Common myeloid progenitor, CD34-positive (primary cell): ENCODE measurements around the gene PRKAG2.

Experiments used
- CTCF ChIA-PET: fragments of 350-600 bp; sonication (Branson Sonifier 250); formaldehyde crosslinking; loops from one replicate; lab custom pipeline; 2021; ENCODE audit warnings: antibody characterized with exemption; lab: Charles Lee
- POLR2A ChIA-PET: fragments of 350-600 bp; sonication (Branson Sonifier 250); formaldehyde crosslinking; loops from one replicate; lab custom pipeline; 2021; ENCODE audit warnings: antibody characterized with exemption; lab: Charles Lee
- DNase-seq, 3 donors: peaks; one replicate each; pipeline versions ENCODE4 v3.0.0 to v3.0.0-alpha.2; 2013
- H3K27ac ChIP-seq, 2 experiments: 1 replicate in 1 of 2; 2 replicates in 1 of 2; pipeline ENCODE4 v1.7.0; 2013; ENCODE audit warnings: inconsistent platforms in 2 of 2, low read length in 2 of 2, mild to moderate bottlenecking in 2 of 2, low read depth in 1 of 2, moderate library complexity in 1 of 2; ENCODE audit not compliant: severe bottlenecking in 2 of 2, insufficient read depth in 1 of 2, poor library complexity in 1 of 2
- H3K27me3 ChIP-seq, 5 experiments: replicated peaks in 2 of 5; 1 replicate in 3 of 5; 2 replicates in 2 of 5; pipeline versions ENCODE4 v1.6.1 to v1.7.0; 2013; ENCODE audit warnings: low read length in 4 of 5, mild to moderate bottlenecking in 2 of 5, moderate library complexity in 2 of 5, inconsistent platforms in 1 of 5; ENCODE audit not compliant: insufficient read depth in 5 of 5, control insufficient read depth in 4 of 5
- H3K36me3 ChIP-seq, 4 experiments: 1 replicate in 2 of 4; 2 replicates in 2 of 4; pipeline versions ENCODE4 v1.6.1 to v1.7.0; 2013; ENCODE audit warnings: low read length in 3 of 4, control low read depth in 1 of 4, mild to moderate bottlenecking in 1 of 4; ENCODE audit not compliant: control insufficient read depth in 4 of 4, insufficient read depth in 4 of 4
- H3K4me1 ChIP-seq, 4 experiments: 1 replicate in 3 of 4; 2 replicates in 1 of 4; pipeline versions ENCODE4 v1.6.1 to v1.7.1; 2013; ENCODE audit warnings: low read length in 3 of 4, mild to moderate bottlenecking in 3 of 4, control low read depth in 1 of 4, inconsistent platforms in 1 of 4, moderate library complexity in 1 of 4; ENCODE audit not compliant: control insufficient read depth in 4 of 4, insufficient read depth in 4 of 4; ENCODE audit errors: control extremely low read depth in 1 of 4
- H3K4me3 ChIP-seq, 7 experiments: 1 replicate in 4 of 7; 2 replicates in 3 of 7; pipeline versions ENCODE4 v1.5.1 to v1.7.0; 2013; ENCODE audit warnings: mild to moderate bottlenecking in 7 of 7, low read length in 6 of 7, moderate library complexity in 6 of 7, inconsistent platforms in 2 of 7, low read depth in 2 of 7, control low read depth in 1 of 7; ENCODE audit not compliant: insufficient read depth in 4 of 7, control insufficient read depth in 1 of 7; ENCODE audit errors: extremely low read depth in 1 of 7
- H3K9me3 ChIP-seq, 5 experiments: 1 replicate in 4 of 5; 2 replicates in 1 of 5; pipeline versions ENCODE4 v1.6.1 to v1.7.1; 2013; ENCODE audit warnings: low read length in 4 of 5, mild to moderate bottlenecking in 2 of 5, inconsistent platforms in 1 of 5, low read depth in 1 of 5, moderate library complexity in 1 of 5; ENCODE audit not compliant: control insufficient read depth in 4 of 5, insufficient read depth in 2 of 5; ENCODE audit errors: control extremely low read depth in 1 of 5
- WGBS: methylation state at CpG from one replicate; pipeline ENCODE4 v1.1.5; 2013; ENCODE audit not compliant: insufficient coverage; 5-methylcytosine and 5-hydroxymethylcytosine counted together

The PRKAG2 gene

DNA sequence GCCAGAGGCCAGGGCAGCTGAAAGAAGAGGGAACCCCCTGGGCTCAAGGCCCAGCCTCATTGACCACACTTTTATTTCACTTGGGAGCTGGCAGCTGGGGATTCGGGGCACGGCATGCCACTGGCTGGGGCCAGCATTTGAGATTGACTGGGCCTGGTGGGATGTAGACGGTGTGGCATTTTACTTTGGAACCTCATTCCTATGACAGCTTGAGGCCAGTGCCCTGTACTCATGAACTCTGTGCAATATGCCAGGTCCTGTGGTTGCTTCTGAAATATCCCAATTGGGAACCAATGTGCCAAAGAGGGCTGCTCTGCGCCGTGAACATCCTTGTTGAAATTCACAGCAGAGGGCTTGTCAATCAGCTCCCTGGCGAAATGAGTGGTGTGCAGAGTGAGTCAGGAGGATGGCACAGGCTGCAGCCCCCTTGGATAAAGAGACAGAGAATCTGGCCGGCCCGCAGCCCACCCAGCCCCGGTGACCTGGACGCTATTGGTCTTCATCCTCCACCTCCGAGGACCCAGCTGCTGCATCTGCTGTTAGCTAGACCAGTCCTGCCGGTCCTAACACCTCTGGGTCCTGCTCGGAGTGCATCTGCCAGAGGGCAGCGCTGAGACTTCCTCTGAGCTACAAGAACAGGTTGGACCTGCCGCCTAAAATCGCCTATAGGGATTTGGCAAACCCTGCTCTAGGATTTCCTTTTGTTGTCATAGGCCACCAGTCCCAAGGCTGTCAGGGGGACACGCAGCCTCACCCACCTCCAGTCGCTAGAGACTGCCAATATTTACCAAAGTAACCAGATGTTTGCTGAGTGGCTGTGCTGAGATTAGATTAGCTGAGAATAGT lies 58.0 kb downstream of the PRKAG2 start:
- Histone ChIP-seq H3K4me3 (no peak overlapping the region), H3K27ac (no peak overlapping the region), H3K9me3 (no peaks in the 10 kb centered on the region), H3K27me3 (no peaks in the 10 kb centered on the region), H3K4me1 (peaks cover 0 to 4% (median under 1%) of the 10 kb centered on the region in 4 experiments), H3K36me3 (peaks cover 0 to 2% (median 0%) of the 10 kb centered on the region in 4 experiments)
- 89% methylated on average over 18 of the region's 18 CpGs for WGBS
- POLR2A ChIA-PET: no interaction called here
- DNase-seq: no peak
- CTCF ChIA-PET: interaction anchor here (1.2 kb wide), 1 partner anchor 37 kb away, joined by 4 read pairs; no protein-coding TSS in a partner anchor

- Histone ChIP-seq H3K4me1 (peaks cover 0 to 11% (median 3%) of the 10 kb centered on the region in 4 experiments), H3K36me3 (peaks cover 0 to 2% (median 0%) of the 10 kb centered on the region in 4 experiments), H3K27ac (no peak overlapping the region), H3K27me3 (no peaks in the 10 kb centered on the region), H3K4me3 (no peak overlapping the region), H3K9me3 (no peaks in the 10 kb centered on the region)
- CTCF ChIA-PET: interaction anchor here (1.2 kb wide), 1 partner anchor 36 kb away, joined by 4 read pairs; no protein-coding TSS in a partner anchor
- POLR2A ChIA-PET: no interaction called here
- DNase-seq: no peak
- WGBS: 96% methylated on average over 7 of the region's 8 CpGs
These were observed 58.8 kb downstream of the PRKAG2 start for GRCh38 chr7:151817981-151818673.

DNA sequence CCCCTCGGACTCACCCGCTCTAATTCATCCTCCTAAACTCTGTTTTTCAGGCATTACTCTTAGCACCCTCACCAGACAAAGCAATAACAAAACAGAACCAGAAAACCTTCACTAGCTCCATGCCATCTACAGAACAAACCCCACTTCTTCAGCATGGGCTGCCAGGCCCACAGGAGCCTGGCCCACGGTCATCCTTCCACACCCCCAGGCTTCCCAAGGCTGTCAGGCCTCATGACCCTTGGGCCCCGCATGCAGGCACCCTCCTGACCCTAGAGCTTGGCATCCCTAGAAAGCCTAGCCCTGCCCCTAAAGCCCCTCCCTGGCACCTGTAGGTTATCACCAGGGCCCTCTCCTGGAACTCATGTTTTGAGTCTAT lies 59.6 kb downstream of the PRKAG2 start:
- DNase-seq: no peak
- H3K4me1 ChIP-seq: peaks cover 0 to 12% (median 3%) of the 10 kb centered on the region in 4 experiments
- ChIA-PET POLR2A (no interaction called here), CTCF (no interaction called here)
- H3K36me3 ChIP-seq: peaks cover 0 to 2% (median 0%) of the 10 kb centered on the region in 4 experiments
- H3K27ac ChIP-seq: no peak overlapping the region
- no peaks in the 10 kb centered on the region for H3K27me3 ChIP-seq
- H3K4me3 ChIP-seq: no peak overlapping the region
- H3K9me3 ChIP-seq: no peaks in the 10 kb centered on the region
- 94% methylated on average over 3 of the region's 4 CpGs for WGBS

- Histone ChIP-seq H3K27me3 (no peaks in the 10 kb centered on the region), H3K9me3 (no peaks in the 10 kb centered on the region), H3K36me3 (peaks cover 0 to 2% (median 0%) of the 10 kb centered on the region in 4 experiments), H3K27ac (no peak overlapping the region), H3K4me1 (peaks cover 0 to 12% (median 3%) of the 10 kb centered on the region in 4 experiments), H3K4me3 (no peak overlapping the region)
- 100% methylated on average over 17 of the region's 20 CpGs for WGBS
- no peak for DNase-seq
- ChIA-PET CTCF (interaction anchor here (1.3 kb wide), 1 partner anchor 17 kb away, joined by 3 read pairs; no protein-coding TSS in a partner anchor), POLR2A (no interaction called here)
These were observed 60.2 kb downstream of the PRKAG2 start for GRCh38 chr7:151816562-151817314.

GRCh38 chr7:151815419-151815818 lies 61.5 kb downstream of the PRKAG2 start:
- Histone ChIP-seq H3K27me3 (no peaks in the 10 kb centered on the region), H3K4me3 (no peak overlapping the region), H3K27ac (no peak overlapping the region), H3K4me1 (peaks cover 0 to 12% (median 3%) of the 10 kb centered on the region in 4 experiments), H3K9me3 (no peaks in the 10 kb centered on the region), H3K36me3 (peaks cover 0 to 2% (median 0%) of the 10 kb centered on the region in 4 experiments)
- POLR2A ChIA-PET: no interaction called here
- DNase-seq: no peak
- 86% methylated on average over 5 of the region's 5 CpGs for WGBS
- CTCF ChIA-PET: interaction anchor here (1.3 kb wide), 1 partner anchor 16 kb away, joined by 3 read pairs; no protein-coding TSS in a partner anchor

DNA sequence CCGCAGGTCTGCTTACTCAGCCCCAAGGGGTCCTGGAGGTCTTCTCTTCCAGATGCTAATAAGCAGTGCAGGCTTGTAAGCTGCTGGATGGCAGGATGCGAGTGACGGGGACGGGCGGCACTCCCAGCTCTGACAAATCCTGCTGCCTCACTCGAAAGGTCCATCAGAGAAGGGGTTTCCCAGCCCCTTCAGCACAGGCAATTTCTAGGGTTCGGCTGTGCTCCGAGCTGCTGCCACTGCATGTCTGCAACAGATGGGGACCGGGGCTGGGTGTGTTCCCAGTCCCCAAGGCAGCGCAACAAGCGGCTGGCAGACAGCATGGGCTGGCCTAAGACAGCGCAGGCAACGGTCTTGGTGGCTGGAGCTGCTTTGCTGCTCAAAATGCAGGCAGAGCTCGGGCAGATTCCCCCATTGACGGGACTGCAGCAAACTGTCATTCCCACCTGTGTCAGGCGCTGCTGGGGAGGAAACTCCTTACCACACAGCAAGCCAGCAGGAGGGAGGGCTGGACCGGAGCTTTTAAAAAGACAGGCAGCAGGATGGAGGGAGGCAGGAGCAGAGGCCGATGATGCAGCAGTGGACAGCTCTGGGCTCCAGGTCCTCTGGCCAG lies 62.4 kb downstream of the PRKAG2 start:
- CTCF ChIA-PET: interaction anchor here (0.9 to 1.4 kb wide), 3 partner anchors 11 to 330 kb away, joined by 3 to 4 read pairs (median 4); no protein-coding TSS in a partner anchor
- Histone ChIP-seq H3K9me3 (no peaks in the 10 kb centered on the region), H3K27ac (no peak overlapping the region), H3K4me1 (peaks cover 0 to 12% (median 3%) of the 10 kb centered on the region in 4 experiments), H3K4me3 (no peak overlapping the region), H3K36me3 (no peaks in the 10 kb centered on the region), H3K27me3 (no peaks in the 10 kb centered on the region)
- DNase-seq: no peak
- WGBS: 98% methylated on average over 16 of the region's 18 CpGs
- POLR2A ChIA-PET: no interaction called here
